Measurements from ENCODE around the gene C1orf35. TPM values are rescaled to one million over a fixed set of nuclear protein-coding genes. Genes with fewer than 3 reads are reported as not detected.

C1orf35 gene
- total and polyA plus RNA-seq, 2 of the 4 experiments (the other 2 are of a cell fraction) = 4.3 to 13.0 TPM

GRCh38 chr1:228066891-228067654, 36.1 kb downstream of the C1orf35 start:
- no peak overlapping the region for H3K4me2 ChIP-seq (ENCODE audit: low read depth, low read length)
- no peak overlapping the region for H4K5ac ChIP-seq (ENCODE audit: low read depth, low read length)
- peaks cover 42% of the 10 kb centered on the region for H3K27me3 ChIP-seq (ENCODE audit: control insufficient read depth, insufficient read depth, low read length)
- H4K8ac ChIP-seq (ENCODE audit: low read depth in 2 of 2, low read length in 2 of 2) = no peak overlapping the region
- ChIA-PET CTCF (no interaction called here), POLR2A (ENCODE audit: unreplicated experiment) (no interaction called here)
- no peak overlapping the region for H2AK5ac ChIP-seq (ENCODE audit: low read depth, low read length)
- dilution Hi-C loops (cut with HindIII; ENCODE audit: low sequenced_read_pairs, unreplicated experiment) = no loop called here
- in situ Hi-C loops (cut with MboI; ENCODE audit: low sequenced_read_pairs) = no loop called here
- H2BK120ac ChIP-seq (ENCODE audit: low read depth, low read length) = no peak overlapping the region
- H3K14ac ChIP-seq (replicated peaks; ENCODE audit: low read depth, low read length) = no peak overlapping the region
- intact Hi-C loops (cut with micrococcal nuclease) = no loop called here
- no peak overlapping the region for H2AFZ ChIP-seq (replicated peaks; ENCODE audit: low read length, poor library complexity)
- H4K91ac ChIP-seq (ENCODE audit: insufficient read depth, low read depth, low read length) = no peak overlapping the region
- no peaks in the 10 kb centered on the region for H3K4me1 ChIP-seq (ENCODE audit: control insufficient read depth, insufficient read depth, low read length)
- no peaks in the 10 kb centered on the region for H3K79me1 ChIP-seq (ENCODE audit: low read depth in 1 of 2, low read length in 2 of 2)
- no peak overlapping the region for H2BK20ac ChIP-seq (ENCODE audit: low read depth, low read length)
- no peak overlapping the region for H3K4me3 ChIP-seq (ENCODE audit: insufficient read depth, low read depth, low read length)
- no peak overlapping the region for H3K9ac ChIP-seq (ENCODE audit: low read depth, low read length)
- no CpG with 5 or more reads among the region's 10 CpGs for WGBS, 2 experiments (ENCODE audit: extremely low coverage in 2 of 2, insufficient read length in 1 of 2)
- H3K23ac ChIP-seq (ENCODE audit: low read depth, low read length) = no peak overlapping the region
- BruUV-seq (replicated peaks) = no TSS peak
- DNase-seq = no peak
- H3K9me3 ChIP-seq (ENCODE audit: control insufficient read depth, insufficient read depth, low read length) = no peaks in the 10 kb centered on the region
- ATAC-seq (ENCODE audit: low read depth) = no peak
- H3K4ac ChIP-seq (ENCODE audit: low read depth, low read length) = no peak overlapping the region
- no peak overlapping the region for H2AK9ac ChIP-seq (replicated peaks; ENCODE audit: low read depth, low read length, poor library complexity)
- H3K9me1 ChIP-seq (ENCODE audit: insufficient read depth, low read length) = no peaks in the 10 kb centered on the region
- no peak for TF ChIP-seq MAZ (IDR thresholded peaks at IDR 0.05; ENCODE audit: borderline replicate concordance, low read depth, low read length)
- no peak for TF ChIP-seq RFX5 (IDR thresholded peaks at IDR 0.05; ENCODE audit: low read depth, low read length)
- no peak for TF ChIP-seq BHLHE40 (IDR thresholded peaks at IDR 0.05; ENCODE audit: low read depth, low read length)
- TF ChIP-seq CTCF (conservative IDR thresholded peaks at IDR 0.05; ENCODE audit: low read depth, low read length) = no peak
- no peak for TF ChIP-seq ELK1 (IDR thresholded peaks at IDR 0.05; ENCODE audit: borderline replicate concordance, low read depth, low read length)
- no peaks in the 10 kb centered on the region for H3K36me3 ChIP-seq (ENCODE audit: control insufficient read depth, insufficient read depth, low read length)
- H3K18ac ChIP-seq (ENCODE audit: low read depth, low read length) = no peak overlapping the region
- H2BK5ac ChIP-seq (ENCODE audit: low read depth, low read length, poor library complexity, severe bottlenecking) = no peak overlapping the region
- no peak overlapping the region for H2BK15ac ChIP-seq (ENCODE audit: low read depth, low read length)
- no peak overlapping the region for H3K56ac ChIP-seq (ENCODE audit: extremely low read depth, insufficient read depth, low read length)
- no peaks in the 10 kb centered on the region for H4K20me1 ChIP-seq (ENCODE audit: insufficient read depth, low read length)
- H3K27ac ChIP-seq (ENCODE audit: insufficient read depth, low read length) = no peak overlapping the region

Data from IMR-90 (cell line).